LNCAP (cell line): ENCODE measurements around the gene RHBDL1.

ENCODE experiments used
- CTCF ChIP-seq: fragments of 450-650 bp; IDR thresholded peaks from 2 replicates; pipeline ENCODE4 v1.5.1; 2017; ENCODE audit warnings: mild to moderate bottlenecking

Gene RHBDL1

GRCh38 chr16:662597-662996, 12.9 kb upstream of the RHBDL1 start:
- no peak for TF ChIP-seq CTCF

GRCh38 chr16:666572-666971, 8.9 kb upstream of the RHBDL1 start:
- no peak for TF ChIP-seq CTCF

GRCh38 chr16:667113-667779, 8.2 kb upstream of the RHBDL1 start:
- no peak for TF ChIP-seq CTCF

- peak; percentile 99 for TF ChIP-seq CTCF
Measured at GRCh38 chr16:667780-668518, 7.5 kb upstream of the RHBDL1 start, which contains the start of gene RHOT2. RHOT2 (plus strand) TSS chr16:668132; CDS start chr16:668200, 68 bp downstream.

- no peak for TF ChIP-seq CTCF
Measured at GRCh38 chr16:668519-669171, 6.8 kb upstream of the RHBDL1 start.

- no peak for TF ChIP-seq CTCF
Measured at GRCh38 chr16:669666-670065, 5.8 kb upstream of the RHBDL1 start.

- no peak for TF ChIP-seq CTCF
Measured at GRCh38 chr16:670485-671352, 4.8 kb upstream of the RHBDL1 start.
